HG03135 (cell line): ENCODE results near the gene DNAH10.
"Not testable (repeated sequence)": the region's sequence is repeated elsewhere in the genome, so short reads cannot be mapped to it uniquely, and the experiment has no call there.

Source experiments
- ATAC-seq: cut with Tn5 transposase; IDR thresholded peaks from one replicate; pipeline ENCODE4 v1.9.1; 2021; ENCODE audit warnings: mild to moderate bottlenecking, moderate library complexity; ENCODE audit not compliant: unreplicated experiment

The DNAH10 gene

DNA sequence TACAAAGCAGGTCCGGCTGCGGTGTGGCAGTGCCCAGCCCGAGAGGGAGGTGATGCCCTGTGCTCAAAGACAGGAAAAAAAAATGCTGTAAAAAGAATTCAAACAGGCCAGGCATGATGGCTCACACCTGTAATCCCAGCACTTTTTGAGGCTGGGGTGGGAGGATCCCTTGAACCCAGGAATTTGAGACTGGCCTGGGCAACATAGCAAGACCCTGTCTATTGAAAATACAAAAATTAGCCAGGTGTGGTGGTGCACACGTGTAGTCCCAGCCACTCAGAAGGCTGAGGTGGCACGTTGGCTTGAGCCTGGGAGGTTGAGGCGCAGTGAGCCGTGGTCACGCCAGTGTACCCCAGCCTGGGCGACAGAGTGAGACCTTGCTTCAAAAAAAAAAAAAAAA lies 26.4 kb downstream of the DNAH10 start:
- no peak for ATAC-seq

GRCh38 chr12:123789422-123789821 lies 27.3 kb downstream of the DNAH10 start:
- ATAC-seq = not testable (repeated sequence)

DNA sequence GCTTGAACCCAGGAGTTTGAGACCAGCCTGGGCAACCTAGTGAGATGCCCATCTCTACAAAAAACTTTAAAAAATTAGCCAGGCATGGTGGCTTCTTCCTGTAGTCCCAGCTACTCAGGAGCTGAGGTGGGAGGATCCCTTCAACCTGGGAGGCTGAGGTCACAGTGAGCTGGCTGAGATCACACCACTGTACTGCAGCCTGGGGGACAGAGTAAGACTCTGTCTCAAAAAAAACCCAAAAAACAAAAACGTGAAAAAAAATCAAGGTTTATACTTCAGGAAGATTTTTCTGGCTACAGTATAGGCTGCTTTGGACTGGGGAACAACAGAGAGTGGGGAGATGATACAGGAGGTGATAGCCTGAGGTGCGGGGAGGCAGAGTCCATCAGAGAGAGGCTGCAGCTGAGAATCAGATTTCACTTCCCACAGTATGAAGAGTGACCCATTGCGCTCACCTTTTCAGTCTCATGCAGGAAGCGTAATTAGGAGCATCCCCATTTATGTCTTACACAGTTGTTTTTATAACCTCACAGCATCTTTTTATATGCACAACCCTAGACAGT lies 28.9 kb downstream of the DNAH10 start:
- no peak for ATAC-seq

DNA sequence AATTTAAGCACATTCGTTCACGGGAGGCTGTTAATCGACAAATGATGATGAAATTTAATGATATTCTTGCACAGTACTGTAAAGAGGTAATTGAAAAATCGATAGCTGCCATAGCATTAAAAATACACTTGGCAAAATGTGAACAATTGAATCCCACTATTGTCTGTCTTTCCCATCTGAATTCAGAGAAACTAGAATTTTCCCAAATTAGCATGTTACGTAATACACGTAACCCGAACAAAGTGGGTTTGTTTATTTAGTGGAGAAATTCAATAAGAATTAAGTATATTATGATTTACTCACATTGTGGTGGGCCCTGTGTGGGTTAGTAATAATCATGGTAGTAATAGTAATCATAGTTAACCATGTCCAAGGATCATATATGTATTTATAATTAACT lies 31.9 kb downstream of the DNAH10 start:
- no peak for ATAC-seq

DNA sequence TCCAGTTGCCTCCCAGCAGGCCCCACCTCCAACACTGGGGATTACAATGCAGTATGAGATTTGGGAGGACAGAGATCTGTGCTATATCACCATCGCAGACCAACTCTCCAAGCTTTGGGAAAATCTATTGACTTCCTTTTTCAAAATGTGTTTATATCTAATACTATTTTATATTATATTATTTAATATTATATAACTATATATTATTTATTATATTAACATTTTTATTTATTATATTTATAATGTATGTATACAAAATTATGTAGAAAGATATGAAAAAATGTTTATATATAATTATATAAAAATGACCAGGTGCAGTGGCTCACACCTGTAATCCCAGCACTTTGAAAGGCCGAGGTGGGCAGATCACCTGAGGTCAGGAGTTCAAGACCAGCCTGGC lies 36.4 kb downstream of the DNAH10 start:
- ATAC-seq = no peak

- no peak for ATAC-seq
These were observed 37.1 kb downstream of the DNAH10 start for GRCh38 chr12:123799227-123799626.

GRCh38 chr12:123801573-123802178 lies 39.6 kb downstream of the DNAH10 start:
- ATAC-seq = no peak

GRCh38 chr12:123805173-123805572 lies 43.1 kb downstream of the DNAH10 start:
- no peak for ATAC-seq

DNA sequence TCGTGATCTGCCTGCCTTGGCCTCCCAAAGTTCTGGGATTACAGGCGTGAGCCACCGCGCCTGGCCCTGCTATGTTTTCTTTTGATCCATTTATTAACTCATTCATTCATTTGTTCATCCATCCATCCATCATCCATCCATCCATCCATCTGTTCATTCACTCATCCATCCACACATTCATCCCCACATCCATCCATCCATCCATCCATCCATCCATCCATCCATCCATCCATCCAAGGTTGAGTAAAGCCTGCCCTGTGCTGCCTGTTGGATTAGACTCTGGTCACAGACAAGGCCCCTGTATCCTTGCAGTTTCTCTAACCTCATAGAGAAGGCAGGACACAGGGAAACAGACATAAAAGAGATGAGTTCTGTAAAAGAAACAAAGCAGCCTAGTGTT lies 44.9 kb downstream of the DNAH10 start:
- ATAC-seq = no peak

DNA sequence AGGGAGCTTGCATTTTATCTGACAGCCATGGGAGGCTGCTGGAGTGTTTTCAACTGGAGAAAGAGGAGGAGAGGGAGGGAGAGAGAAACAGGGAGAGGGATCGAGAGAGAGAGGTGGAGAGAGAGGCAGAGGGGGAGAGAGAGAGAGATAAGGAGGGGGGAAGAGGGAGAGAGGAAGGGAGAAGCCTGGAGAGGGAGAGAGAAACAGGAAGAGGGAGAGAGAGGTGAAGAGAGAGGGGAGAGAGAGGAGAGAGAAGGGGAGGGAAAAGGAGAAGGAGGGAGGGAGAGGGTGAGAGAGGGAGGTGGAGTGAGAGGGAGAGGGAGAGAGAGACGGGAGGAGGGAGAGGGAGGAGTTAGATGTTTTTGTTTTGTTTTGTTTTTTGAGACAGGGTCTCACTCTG lies 45.6 kb downstream of the DNAH10 start:
- no peak for ATAC-seq

DNA sequence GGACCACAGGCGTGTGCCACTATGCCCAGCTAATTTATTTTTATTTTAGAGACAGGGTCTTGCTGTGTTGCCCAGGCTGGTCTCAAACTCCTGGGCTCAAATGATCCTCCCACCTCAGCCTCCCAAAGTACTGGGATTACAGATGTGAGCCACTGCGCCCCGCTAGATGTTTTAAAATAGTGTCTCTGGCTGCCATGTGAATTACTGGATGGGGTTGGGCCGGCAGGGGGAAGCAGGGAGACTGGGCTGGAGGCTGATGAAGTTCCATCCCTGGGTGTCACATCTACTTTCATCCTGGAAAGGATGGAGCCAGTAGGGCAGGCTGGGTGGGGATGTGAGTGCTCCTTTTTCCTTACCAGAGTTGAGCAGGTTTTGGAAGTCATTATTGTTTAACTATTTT lies 46.1 kb downstream of the DNAH10 start:
- ATAC-seq = no peak

- ATAC-seq = no peak
These were observed 51.2 kb downstream of the DNAH10 start for GRCh38 chr12:123813349-123813748.

DNA sequence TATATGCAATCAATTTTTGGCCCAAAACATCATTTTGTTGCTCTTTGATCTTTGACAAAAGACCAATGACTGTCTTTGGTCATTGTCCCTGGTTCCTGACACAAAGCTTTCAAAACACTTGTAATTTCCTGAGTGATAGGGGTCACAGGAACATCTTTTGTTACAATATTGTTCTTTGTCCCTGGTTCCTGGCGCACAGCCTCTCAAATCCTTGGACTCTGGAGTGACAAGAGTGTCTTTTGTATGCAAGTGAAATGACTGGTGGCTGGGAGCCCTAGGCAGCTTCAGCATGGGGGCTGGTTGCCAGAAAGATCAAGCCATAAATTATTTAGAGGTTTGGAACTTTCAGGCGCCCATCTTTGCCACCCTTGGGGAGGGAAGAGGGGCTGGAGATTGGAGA lies 53.9 kb downstream of the DNAH10 start:
- no peak for ATAC-seq

- ATAC-seq = no peak
These were observed 54.9 kb downstream of the DNAH10 start for GRCh38 chr12:123816896-123817537.

- no peak for ATAC-seq
These were observed 60.7 kb downstream of the DNAH10 start for GRCh38 chr12:123822804-123823203.

GRCh38 chr12:123828120-123828519 lies 66.0 kb downstream of the DNAH10 start:
- no peak for ATAC-seq

- no peak for ATAC-seq
These were observed 66.9 kb downstream of the DNAH10 start for GRCh38 chr12:123828854-123829547.

DNA sequence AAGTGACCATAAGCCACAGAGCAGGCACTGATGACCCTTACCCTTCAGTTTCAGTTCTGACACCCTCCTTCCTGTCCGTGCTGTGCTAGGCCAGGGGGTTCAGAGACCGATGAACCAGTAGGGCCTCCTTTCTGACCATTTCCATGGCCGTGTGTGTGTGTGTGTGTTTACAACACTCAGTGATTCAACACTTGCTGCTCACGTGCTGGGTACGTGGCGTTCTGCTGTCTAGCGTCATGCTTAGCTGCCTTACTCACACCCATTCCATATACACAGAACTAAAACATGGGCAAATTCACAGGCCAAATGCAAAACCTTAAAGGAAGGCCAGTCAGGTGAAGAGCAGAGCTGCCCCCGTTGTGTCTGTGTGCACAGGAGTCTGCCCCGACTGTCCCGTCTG lies 67.5 kb downstream of the DNAH10 start:
- no peak for ATAC-seq

DNA sequence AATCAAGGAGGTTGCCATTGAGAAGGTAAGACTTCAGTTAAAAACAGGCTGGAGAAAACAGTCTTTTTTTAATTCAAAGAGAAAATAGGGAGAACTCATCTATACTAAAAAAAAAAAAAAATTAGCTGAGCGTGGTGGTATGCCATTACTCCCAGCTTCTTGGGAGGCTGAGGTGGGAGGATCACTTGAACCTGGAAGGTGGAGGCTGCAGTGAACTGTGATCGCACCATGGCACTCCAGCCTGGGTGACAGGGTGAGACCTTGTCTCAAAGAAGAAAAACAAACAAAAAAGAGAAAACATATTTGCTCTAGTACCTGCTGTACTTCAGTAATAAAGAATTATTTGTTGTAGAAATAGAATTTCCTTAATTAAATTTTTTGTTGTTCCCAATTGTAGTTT lies 68.6 kb downstream of the DNAH10 start:
- no peak for ATAC-seq

GRCh38 chr12:123832052-123832451 lies 70.0 kb downstream of the DNAH10 start:
- ATAC-seq = no peak

DNA sequence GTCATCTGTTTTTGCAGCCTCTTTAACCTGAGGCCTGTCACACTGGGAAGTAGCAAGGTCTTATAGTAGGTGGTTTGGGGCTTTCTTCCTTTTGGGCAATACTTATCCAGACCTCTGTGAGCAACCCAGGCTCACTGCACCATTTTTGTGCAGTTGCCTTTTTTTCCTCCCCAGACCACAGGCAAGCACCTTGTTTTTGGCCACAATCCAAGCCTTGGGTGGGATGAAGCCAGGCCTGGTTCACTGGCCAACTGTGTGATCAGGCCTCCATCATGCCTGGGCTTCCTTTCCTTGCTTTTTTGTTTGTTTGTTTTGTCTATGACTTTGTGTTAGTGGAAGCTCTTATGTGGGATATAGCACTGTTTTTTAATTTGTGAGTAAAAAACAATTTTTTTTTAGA lies 71.7 kb downstream of the DNAH10 start:
- no peak for ATAC-seq

DNA sequence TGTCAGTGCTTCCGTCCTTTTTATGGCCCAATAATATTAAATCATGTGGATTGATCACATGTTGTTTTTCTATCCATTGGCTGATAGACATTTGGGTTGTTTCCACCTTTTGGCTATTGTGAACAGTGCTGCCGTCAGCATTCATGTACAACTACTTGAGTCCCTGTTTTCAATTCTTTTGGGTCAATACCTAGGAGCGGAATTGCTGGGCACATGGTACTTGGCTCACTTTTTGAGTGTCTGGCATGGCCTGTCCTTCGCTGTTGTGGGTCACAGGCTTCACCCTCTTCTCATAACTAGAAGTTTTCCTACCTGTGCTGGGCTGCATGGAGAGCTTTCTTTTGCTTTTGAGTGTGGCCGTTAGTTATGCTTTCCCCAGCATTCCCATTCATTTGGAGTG lies 72.7 kb downstream of the DNAH10 start:
- no peak for ATAC-seq
